GM19193 (cell line): ENCODE measurements around the gene HCFC1R1.

ENCODE experiments used
- POLR2A ChIP-seq: IDR thresholded peaks from 4 replicates; pipeline ENCODE4 v1.6.1; 2011; ENCODE audit not compliant: insufficient read depth, insufficient read length; ENCODE audit errors: extremely low read depth

HCFC1R1 gene

DNA sequence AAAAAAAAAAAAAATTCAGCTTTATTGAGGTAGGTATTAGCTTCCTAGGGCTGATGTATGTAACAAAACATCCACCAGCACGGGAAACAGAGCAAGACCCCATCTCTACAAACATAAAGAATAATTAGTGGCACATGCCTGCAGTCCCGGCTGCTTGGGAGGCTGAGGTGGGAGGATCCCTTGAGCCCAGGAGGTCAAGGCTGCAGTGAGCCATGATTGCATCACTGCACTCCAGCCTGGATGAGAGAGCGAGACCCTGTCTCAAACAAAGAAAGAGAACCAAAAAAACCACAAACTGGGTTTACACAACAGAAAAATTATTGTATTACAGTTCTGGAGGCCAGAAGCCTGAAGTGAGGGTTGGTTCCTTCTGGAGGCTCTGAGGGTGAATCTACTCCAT is 18.6 kb upstream of the HCFC1R1 start:
- TF ChIP-seq POLR2A = no peak

DNA sequence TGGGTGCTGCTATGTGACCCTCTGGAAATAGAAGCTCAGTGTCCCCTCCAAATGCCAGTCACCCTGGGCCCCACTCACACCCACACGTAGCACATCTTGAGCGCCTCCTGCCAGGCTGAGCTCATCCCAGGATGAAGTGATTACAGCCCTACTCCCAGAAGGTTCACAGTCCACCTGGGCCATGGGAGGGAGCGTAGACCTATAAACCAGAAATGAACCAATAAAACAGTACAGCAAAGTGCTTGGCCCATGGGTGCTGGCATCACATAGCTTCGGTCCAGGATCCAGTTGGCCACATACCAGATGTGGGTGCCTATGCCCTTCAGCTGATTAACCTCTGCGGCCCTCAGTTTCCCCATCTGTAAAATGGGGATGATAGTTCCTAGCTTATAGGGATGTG is 15.2 kb upstream of the HCFC1R1 start:
- no peak for TF ChIP-seq POLR2A

GRCh38 chr16:3038256-3038655 is 14.5 kb upstream of the HCFC1R1 start:
- no peak for TF ChIP-seq POLR2A

- TF ChIP-seq POLR2A = no peak
Observed at GRCh38 chr16:3036726-3037315, 13.1 kb upstream of the HCFC1R1 start, which contains the start of gene BICDL2. BICDL2 (minus strand) TSS chr16:3036944; CDS start chr16:3035496, 1,448 bp downstream.

DNA sequence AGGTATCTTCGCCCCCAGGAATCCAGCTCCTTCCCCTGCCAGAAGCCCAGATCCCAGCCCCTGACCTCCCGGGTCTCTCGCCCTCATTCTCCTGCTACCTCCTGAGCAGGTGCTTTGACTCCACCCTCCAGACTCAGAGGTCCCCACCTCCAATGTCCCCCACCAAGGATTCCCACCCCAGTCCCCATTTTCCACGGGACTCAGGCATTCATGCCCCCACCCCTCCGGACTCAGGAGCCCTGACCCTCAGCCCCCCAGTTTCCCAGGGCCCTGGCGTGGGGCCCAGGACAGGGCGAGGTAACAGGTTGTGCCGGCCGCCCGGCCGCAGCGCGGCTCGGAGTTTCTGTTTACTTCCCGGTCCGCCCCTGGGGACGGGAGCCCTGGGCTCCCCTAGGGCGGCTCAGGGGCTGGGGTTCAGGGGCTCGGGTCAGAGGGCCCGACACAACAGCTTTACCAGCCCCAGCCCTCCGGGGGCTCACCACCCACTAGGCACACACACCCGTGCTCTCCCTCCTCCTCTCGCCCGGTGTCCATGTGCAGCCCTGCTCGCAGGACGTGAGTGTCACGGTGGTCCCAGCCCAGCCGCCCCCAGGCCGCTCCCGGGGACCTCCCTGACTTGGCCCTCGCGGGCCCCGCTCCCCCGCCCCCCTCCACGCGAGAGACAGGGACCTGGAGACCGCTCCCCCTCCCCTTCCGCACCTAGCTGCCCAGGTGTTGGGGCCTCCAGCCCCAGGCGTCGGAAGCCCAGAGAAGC is 12.4 kb upstream of the HCFC1R1 start:
- TF ChIP-seq POLR2A = no peak

GRCh38 chr16:3035289-3035971 is 11.7 kb upstream of the HCFC1R1 start:
- no peak for TF ChIP-seq POLR2A

GRCh38 chr16:3032624-3033023 is 8.9 kb upstream of the HCFC1R1 start:
- TF ChIP-seq POLR2A = no peak

- no peak for TF ChIP-seq POLR2A
Observed at GRCh38 chr16:3030222-3031212, 6.8 kb upstream of the HCFC1R1 start.

- no peak for TF ChIP-seq POLR2A
Observed at GRCh38 chr16:3029491-3030221, 5.9 kb upstream of the HCFC1R1 start.

GRCh38 chr16:3028716-3029319 is 5.1 kb upstream of the HCFC1R1 start:
- no peak for TF ChIP-seq POLR2A

GRCh38 chr16:3027983-3028715 is 4.4 kb upstream of the HCFC1R1 start:
- TF ChIP-seq POLR2A = peak; percentile 37

DNA sequence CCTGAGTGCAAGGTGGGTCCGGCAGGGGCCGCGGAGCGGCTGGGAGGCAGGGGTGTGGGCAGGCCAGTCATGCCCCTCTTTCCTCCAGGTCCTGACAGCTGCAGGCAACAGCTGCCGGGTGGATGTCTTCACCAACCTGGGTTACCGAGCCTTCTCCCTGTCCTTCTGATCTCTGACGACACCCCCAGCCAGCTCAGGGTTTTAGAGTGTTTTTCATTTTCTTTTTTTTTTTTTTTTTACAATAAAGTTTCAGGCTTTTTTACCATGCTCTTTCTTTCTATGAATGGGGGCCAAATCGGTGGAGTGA is 3.7 kb upstream of the HCFC1R1 start:
- no peak for TF ChIP-seq POLR2A
